SK-N-SH treated with all-trans-retinoic acid at 6 μM for 48 hours (cell line): ENCODE measurements around the gene SLAMF7.

Source experiments
- ATAC-seq: fragments of 200-7000 bp; cut with Tn5 transposase; 3 replicates; pipeline ENCODE4 v1.9.1; 2020; ENCODE audit warnings: mild to moderate bottlenecking, moderate library complexity
- GLIS3 ChIP-seq: fragments of 250-450 bp; sonication (Bioruptor Pico); IDR thresholded peaks from 2 replicates; pipeline ENCODE4 v1.5.0; 2020; ENCODE audit warnings: mild to moderate bottlenecking, moderate library complexity
- ISL1 ChIP-seq: fragments of 250-450 bp; sonication (Bioruptor Pico); IDR thresholded peaks from 2 replicates; pipeline ENCODE4 v2.1.2; 2022; ENCODE audit warnings: mild to moderate bottlenecking, moderate library complexity
- OSR1 ChIP-seq: fragments of 250-450 bp; sonication (Bioruptor Pico); IDR thresholded peaks from 2 replicates; pipeline ENCODE4 v1.8.0; 2022; ENCODE audit warnings: moderate library complexity, mild to moderate bottlenecking, inconsistent platforms
- PPARA ChIP-seq: fragments of 250-450 bp; sonication (Bioruptor Pico); IDR thresholded peaks from 2 replicates; pipeline ENCODE4 v1.5.0; 2020; ENCODE audit warnings: mild to moderate bottlenecking, borderline replicate concordance
- RARB ChIP-seq: fragments of 250-450 bp; sonication (Bioruptor Pico); IDR thresholded peaks from 2 replicates; pipeline ENCODE4 v1.8.0; 2021; ENCODE audit warnings: mild to moderate bottlenecking, moderate library complexity
- SNAI2 ChIP-seq: fragments of 250-450 bp; sonication (Bioruptor Pico); IDR thresholded peaks from 2 replicates; pipeline ENCODE4 v1.5.0; 2020; ENCODE audit warnings: mild to moderate bottlenecking, moderate library complexity
- TCF4 ChIP-seq: fragments of 250-450 bp; sonication (Bioruptor Pico); IDR thresholded peaks from 2 replicates; pipeline ENCODE4 v1.8.0; 2021; ENCODE audit warnings: mild to moderate bottlenecking, moderate library complexity, borderline replicate concordance
- TOX ChIP-seq: fragments of 250-450 bp; sonication (Bioruptor Pico); IDR thresholded peaks from 2 replicates; pipeline ENCODE4 v1.8.0; 2021; ENCODE audit warnings: mild to moderate bottlenecking, moderate library complexity, borderline replicate concordance
- ZC3H10 ChIP-seq: fragments of 250-450 bp; sonication (Bioruptor Pico); IDR thresholded peaks from 2 replicates; pipeline ENCODE4 v1.5.1; 2021; ENCODE audit warnings: mild to moderate bottlenecking, moderate library complexity
- ZFP3 ChIP-seq: fragments of 250-450 bp; sonication (Bioruptor Pico); IDR thresholded peaks from 2 replicates; pipeline ENCODE4 v1.5.0; 2020; ENCODE audit warnings: mild to moderate bottlenecking, moderate library complexity
- ZNF565 ChIP-seq: fragments of 450-650 bp; formaldehyde crosslinking; conservative IDR thresholded peaks from 2 replicates; pipeline ENCODE4 v1.5.0; 2020; ENCODE audit warnings: low read depth, mild to moderate bottlenecking, moderate library complexity
- ZNF70 ChIP-seq: fragments of 450-650 bp; formaldehyde crosslinking; IDR thresholded peaks from 2 replicates; pipeline ENCODE4 v1.5.0; 2020; ENCODE audit warnings: mild to moderate bottlenecking, moderate library complexity
- ZNF8 ChIP-seq: fragments of 450-650 bp; formaldehyde crosslinking; IDR thresholded peaks from 2 replicates; pipeline ENCODE4 v1.5.0; 2020; ENCODE audit warnings: mild to moderate bottlenecking, moderate library complexity
- TF ChIP-seq, protein P1 (sequence below): fragments of 250-450 bp; sonication (Bioruptor Pico); IDR thresholded peaks from 2 replicates; pipeline ENCODE4 v1.5.1; 2021; ENCODE audit warnings: mild to moderate bottlenecking, moderate library complexity
- TF ChIP-seq, protein P2 (sequence below): fragments of 250-450 bp; sonication (Bioruptor Pico); IDR thresholded peaks from 2 replicates; pipeline ENCODE4 v1.8.0; 2020; ENCODE audit warnings: mild to moderate bottlenecking, moderate library complexity, borderline replicate concordance
- TF ChIP-seq, protein P3 (sequence below): fragments of 250-450 bp; sonication (Bioruptor Pico); IDR thresholded peaks from 2 replicates; pipeline ENCODE4 v1.5.1; 2020; ENCODE audit warnings: low read depth, mild to moderate bottlenecking, moderate library complexity
- TF ChIP-seq, protein P4 (sequence below): fragments of 250-450 bp; sonication (Bioruptor Pico); IDR thresholded peaks from 2 replicates; pipeline ENCODE4 v1.5.0; 2020; ENCODE audit warnings: mild to moderate bottlenecking, moderate library complexity
- TF ChIP-seq, protein P5 (sequence below): fragments of 250-450 bp; sonication (Bioruptor Pico); IDR thresholded peaks from 2 replicates; pipeline ENCODE4 v1.8.0; 2021; ENCODE audit warnings: low read depth, mild to moderate bottlenecking, moderate library complexity, borderline replicate concordance

The SLAMF7 gene

DNA sequence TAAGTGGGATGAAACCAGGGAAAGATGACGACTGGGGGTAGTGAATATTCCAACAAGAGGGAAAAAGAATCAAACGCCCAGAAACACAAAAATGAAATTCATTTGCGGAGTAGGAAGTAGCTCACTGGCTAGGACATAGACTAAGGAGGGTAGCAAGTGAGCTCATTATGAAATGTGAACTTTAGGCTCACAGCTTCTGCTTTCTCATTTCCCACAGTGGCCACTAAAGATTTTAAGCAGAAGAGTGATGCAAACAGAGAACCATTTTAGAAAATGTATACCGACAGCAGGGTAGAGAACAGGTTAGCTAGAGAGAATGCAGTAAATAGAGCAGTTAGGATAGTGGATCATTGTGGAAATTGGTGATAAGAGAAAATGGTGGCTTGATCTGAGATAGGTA lies 30.9 kb upstream of the SLAMF7 start:
- TF ChIP-seq, protein P1, sequence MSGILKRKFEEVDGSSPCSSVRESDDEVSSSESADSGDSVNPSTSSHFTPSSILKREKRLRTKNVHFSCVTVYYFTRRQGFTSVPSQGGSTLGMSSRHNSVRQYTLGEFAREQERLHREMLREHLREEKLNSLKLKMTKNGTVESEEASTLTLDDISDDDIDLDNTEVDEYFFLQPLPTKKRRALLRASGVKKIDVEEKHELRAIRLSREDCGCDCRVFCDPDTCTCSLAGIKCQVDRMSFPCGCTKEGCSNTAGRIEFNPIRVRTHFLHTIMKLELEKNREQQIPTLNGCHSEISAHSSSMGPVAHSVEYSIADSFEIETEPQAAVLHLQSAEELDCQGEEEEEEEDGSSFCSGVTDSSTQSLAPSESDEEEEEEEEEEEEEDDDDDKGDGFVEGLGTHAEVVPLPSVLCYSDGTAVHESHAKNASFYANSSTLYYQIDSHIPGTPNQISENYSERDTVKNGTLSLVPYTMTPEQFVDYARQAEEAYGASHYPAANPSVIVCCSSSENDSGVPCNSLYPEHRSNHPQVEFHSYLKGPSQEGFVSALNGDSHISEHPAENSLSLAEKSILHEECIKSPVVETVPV (CRISPR knock-in tag), result no peak
- TF ChIP-seq, protein P2, sequence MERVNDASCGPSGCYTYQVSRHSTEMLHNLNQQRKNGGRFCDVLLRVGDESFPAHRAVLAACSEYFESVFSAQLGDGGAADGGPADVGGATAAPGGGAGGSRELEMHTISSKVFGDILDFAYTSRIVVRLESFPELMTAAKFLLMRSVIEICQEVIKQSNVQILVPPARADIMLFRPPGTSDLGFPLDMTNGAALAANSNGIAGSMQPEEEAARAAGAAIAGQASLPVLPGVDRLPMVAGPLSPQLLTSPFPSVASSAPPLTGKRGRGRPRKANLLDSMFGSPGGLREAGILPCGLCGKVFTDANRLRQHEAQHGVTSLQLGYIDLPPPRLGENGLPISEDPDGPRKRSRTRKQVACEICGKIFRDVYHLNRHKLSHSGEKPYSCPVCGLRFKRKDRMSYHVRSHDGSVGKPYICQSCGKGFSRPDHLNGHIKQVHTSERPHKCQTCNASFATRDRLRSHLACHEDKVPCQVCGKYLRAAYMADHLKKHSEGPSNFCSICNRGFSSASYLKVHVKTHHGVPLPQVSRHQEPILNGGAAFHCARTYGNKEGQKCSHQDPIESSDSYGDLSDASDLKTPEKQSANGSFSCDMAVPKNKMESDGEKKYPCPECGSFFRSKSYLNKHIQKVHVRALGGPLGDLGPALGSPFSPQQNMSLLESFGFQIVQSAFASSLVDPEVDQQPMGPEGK (CRISPR knock-in tag), result no peak
- TF ChIP-seq ZC3H10 (CRISPR knock-in tag) (no peak), ZNF565 (CRISPR knock-in tag) (no peak), RARB (no peak), TOX (no peak)
- TF ChIP-seq, all 23 proteins: peak for 0
- ATAC-seq, result no peak

DNA sequence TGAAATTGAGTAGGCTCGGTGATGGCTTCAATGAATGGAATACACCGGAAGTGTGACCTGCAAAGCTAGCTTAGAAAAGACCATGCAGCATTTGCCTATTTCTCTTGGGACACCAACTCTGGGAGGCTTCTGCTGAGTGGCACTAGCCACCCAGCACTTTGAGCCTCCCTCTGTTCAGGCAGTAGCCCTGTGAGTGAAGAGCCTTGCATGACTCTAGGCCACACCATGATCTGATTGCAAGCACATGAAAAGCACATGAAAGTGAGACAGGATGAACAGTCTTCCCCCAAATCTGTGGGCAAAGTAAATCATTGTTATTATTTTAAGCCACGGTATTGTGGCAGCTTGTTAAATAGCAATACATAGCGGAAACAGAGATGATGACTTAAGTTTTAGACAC lies 30.2 kb upstream of the SLAMF7 start:
- TF ChIP-seq, protein P2 (CRISPR knock-in tag), result no peak
- TF ChIP-seq PPARA (no peak), OSR1 (CRISPR knock-in tag) (no peak), ISL1 (CRISPR knock-in tag) (no peak), ZC3H10 (CRISPR knock-in tag) (no peak), ZFP3 (CRISPR knock-in tag) (no peak), ZNF70 (no peak), ZNF8 (CRISPR knock-in tag) (no peak), SNAI2 (CRISPR knock-in tag) (no peak), TOX (no peak), GLIS3 (CRISPR knock-in tag) (no peak), TCF4 (CRISPR knock-in tag) (no peak)
- TF ChIP-seq, protein P3, sequence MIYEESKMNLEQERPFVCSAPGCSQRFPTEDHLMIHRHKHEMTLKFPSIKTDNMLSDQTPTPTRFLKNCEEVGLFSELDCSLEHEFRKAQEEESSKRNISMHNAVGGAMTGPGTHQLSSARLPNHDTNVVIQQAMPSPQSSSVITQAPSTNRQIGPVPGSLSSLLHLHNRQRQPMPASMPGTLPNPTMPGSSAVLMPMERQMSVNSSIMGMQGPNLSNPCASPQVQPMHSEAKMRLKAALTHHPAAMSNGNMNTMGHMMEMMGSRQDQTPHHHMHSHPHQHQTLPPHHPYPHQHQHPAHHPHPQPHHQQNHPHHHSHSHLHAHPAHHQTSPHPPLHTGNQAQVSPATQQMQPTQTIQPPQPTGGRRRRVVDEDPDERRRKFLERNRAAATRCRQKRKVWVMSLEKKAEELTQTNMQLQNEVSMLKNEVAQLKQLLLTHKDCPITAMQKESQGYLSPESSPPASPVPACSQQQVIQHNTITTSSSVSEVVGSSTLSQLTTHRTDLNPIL, result no peak
- TF ChIP-seq, protein P4, sequence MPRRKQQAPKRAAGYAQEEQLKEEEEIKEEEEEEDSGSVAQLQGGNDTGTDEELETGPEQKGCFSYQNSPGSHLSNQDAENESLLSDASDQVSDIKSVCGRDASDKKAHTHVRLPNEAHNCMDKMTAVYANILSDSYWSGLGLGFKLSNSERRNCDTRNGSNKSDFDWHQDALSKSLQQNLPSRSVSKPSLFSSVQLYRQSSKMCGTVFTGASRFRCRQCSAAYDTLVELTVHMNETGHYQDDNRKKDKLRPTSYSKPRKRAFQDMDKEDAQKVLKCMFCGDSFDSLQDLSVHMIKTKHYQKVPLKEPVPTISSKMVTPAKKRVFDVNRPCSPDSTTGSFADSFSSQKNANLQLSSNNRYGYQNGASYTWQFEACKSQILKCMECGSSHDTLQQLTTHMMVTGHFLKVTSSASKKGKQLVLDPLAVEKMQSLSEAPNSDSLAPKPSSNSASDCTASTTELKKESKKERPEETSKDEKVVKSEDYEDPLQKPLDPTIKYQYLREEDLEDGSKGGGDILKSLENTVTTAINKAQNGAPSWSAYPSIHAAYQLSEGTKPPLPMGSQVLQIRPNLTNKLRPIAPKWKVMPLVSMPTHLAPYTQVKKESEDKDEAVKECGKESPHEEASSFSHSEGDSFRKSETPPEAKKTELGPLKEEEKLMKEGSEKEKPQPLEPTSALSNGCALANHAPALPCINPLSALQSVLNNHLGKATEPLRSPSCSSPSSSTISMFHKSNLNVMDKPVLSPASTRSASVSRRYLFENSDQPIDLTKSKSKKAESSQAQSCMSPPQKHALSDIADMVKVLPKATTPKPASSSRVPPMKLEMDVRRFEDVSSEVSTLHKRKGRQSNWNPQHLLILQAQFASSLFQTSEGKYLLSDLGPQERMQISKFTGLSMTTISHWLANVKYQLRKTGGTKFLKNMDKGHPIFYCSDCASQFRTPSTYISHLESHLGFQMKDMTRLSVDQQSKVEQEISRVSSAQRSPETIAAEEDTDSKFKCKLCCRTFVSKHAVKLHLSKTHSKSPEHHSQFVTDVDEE (CRISPR knock-in tag), result no peak
- TF ChIP-seq, protein P5, sequence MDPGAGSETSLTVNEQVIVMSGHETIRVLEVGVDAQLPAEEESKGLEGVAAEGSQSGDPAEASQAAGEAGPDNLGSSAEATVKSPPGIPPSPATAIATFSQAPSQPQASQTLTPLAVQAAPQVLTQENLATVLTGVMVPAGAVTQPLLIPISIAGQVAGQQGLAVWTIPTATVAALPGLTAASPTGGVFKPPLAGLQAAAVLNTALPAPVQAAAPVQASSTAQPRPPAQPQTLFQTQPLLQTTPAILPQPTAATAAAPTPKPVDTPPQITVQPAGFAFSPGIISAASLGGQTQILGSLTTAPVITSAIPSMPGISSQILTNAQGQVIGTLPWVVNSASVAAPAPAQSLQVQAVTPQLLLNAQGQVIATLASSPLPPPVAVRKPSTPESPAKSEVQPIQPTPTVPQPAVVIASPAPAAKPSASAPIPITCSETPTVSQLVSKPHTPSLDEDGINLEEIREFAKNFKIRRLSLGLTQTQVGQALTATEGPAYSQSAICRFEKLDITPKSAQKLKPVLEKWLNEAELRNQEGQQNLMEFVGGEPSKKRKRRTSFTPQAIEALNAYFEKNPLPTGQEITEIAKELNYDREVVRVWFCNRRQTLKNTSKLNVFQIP (CRISPR knock-in tag), result no peak
- no peak for ATAC-seq

DNA sequence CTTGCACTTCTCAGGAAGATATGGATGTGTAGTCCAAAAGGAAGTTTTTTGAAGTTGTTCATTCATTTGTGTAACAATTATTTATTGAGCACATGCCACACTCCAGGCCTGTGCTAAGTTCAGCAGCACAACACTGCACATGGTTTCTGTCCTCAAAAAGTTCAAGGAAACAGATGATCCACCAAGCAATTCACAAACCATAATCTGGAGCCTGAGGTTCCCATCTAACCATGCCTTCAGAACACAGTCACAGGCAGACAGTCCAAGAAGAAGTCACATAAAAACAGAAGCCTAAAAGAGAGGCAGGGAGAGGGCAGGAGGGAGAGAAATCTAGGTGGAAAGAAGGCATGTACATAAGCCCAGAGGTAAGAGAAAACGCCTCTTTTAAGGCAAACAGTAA lies 29.3 kb upstream of the SLAMF7 start:
- TF ChIP-seq, protein P1 (CRISPR knock-in tag), result no peak
- no peak for ATAC-seq
